ENCODE data around the gene AKTIP. TPM values are rescaled to one million over a fixed set of nuclear protein-coding genes. Genes with fewer than 3 reads are reported as not detected.

Gene AKTIP
- total RNA-seq, 1 donor from 2014 or later: 36.1 TPM

DNA sequence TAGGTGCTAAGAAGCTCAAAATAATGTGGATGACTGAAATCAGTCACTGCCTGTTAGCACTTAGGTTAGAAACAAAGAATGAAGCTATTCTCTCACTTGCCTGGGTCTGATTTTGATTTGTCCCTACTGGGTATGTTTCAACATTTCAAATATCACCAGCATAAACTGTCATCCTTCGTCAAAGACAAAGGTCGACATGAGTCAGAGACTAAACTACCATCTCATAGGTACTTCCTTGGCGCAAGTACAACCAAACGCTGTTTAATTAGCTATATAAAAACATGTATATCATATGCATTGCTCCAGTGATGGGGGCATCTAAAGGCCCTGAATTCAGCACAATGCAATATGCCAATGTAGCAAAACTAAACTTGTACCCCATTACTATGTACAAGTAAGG, 4.0 kb downstream of the AKTIP start:
- Mint-ChIP-seq H3K4me3 (ENCODE audit: unreplicated experiment) (no peak overlapping the region), H3K36me3 (ENCODE audit: low read depth) (peaks cover 24% of the 10 kb centered on the region), H3K27me3 (ENCODE audit: low read depth) (no peaks in the 10 kb centered on the region), H3K4me1 (ENCODE audit: low read depth) (peaks cover 22% of the 10 kb centered on the region), H3K9me3 (ENCODE audit: low read depth) (no peaks in the 10 kb centered on the region), H3K27ac (ENCODE audit: unreplicated experiment) (no peak overlapping the region)
- TF ChIP-seq, protein P1, sequence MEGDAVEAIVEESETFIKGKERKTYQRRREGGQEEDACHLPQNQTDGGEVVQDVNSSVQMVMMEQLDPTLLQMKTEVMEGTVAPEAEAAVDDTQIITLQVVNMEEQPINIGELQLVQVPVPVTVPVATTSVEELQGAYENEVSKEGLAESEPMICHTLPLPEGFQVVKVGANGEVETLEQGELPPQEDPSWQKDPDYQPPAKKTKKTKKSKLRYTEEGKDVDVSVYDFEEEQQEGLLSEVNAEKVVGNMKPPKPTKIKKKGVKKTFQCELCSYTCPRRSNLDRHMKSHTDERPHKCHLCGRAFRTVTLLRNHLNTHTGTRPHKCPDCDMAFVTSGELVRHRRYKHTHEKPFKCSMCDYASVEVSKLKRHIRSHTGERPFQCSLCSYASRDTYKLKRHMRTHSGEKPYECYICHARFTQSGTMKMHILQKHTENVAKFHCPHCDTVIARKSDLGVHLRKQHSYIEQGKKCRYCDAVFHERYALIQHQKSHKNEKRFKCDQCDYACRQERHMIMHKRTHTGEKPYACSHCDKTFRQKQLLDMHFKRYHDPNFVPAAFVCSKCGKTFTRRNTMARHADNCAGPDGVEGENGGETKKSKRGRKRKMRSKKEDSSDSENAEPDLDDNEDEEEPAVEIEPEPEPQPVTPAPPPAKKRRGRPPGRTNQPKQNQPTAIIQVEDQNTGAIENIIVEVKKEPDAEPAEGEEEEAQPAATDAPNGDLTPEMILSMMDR (IDR thresholded peaks at IDR 0.05): no peak
- no peak for DNase-seq (ENCODE audit: low spot score)

- no peak for DNase-seq (ENCODE audit: low spot score)
- H3K36me3 Mint-ChIP-seq (ENCODE audit: low read depth): peaks cover 26% of the 10 kb centered on the region
- TF ChIP-seq, protein P1 (IDR thresholded peaks at IDR 0.05): no peak
- H3K4me3 Mint-ChIP-seq (ENCODE audit: unreplicated experiment): no peak overlapping the region
- no peaks in the 10 kb centered on the region for H3K4me1 Mint-ChIP-seq (ENCODE audit: low read depth)
- H3K27ac Mint-ChIP-seq (ENCODE audit: unreplicated experiment): no peak overlapping the region
- no peaks in the 10 kb centered on the region for H3K9me3 Mint-ChIP-seq (ENCODE audit: low read depth)
- no peaks in the 10 kb centered on the region for H3K27me3 Mint-ChIP-seq (ENCODE audit: low read depth)
Measured at GRCh38 chr16:53495325-53495724, 7.7 kb downstream of the AKTIP start.

GRCh38 chr16:53494636-53495035, 8.4 kb downstream of the AKTIP start:
- Mint-ChIP-seq H3K36me3 (ENCODE audit: low read depth) (peaks cover 25% of the 10 kb centered on the region), H3K9me3 (ENCODE audit: low read depth) (no peaks in the 10 kb centered on the region)
- TF ChIP-seq, protein P1 (IDR thresholded peaks at IDR 0.05): no peak

GRCh38 chr16:53492503-53492902, 10.5 kb downstream of the AKTIP start:
- Mint-ChIP-seq H3K27me3 (ENCODE audit: low read depth) (no peaks in the 10 kb centered on the region), H3K36me3 (ENCODE audit: low read depth) (peaks cover 25% of the 10 kb centered on the region), H3K27ac (ENCODE audit: unreplicated experiment) (no peak overlapping the region), H3K4me3 (ENCODE audit: unreplicated experiment) (no peak overlapping the region), H3K4me1 (ENCODE audit: low read depth) (peaks cover 4% of the 10 kb centered on the region), H3K9me3 (ENCODE audit: low read depth) (no peaks in the 10 kb centered on the region)
- TF ChIP-seq, protein P1 (IDR thresholded peaks at IDR 0.05): no peak
- no peak for DNase-seq (ENCODE audit: low spot score)

More at GRCh38 chr16:53494636-53495035, 8.4 kb downstream of the AKTIP start:
- no peak for DNase-seq (ENCODE audit: low spot score)
- H3K4me3 Mint-ChIP-seq (ENCODE audit: unreplicated experiment): no peak overlapping the region
- H3K4me1 Mint-ChIP-seq (ENCODE audit: low read depth): peaks cover 4% of the 10 kb centered on the region
- H3K27ac Mint-ChIP-seq (ENCODE audit: unreplicated experiment): no peak overlapping the region
- H3K27me3 Mint-ChIP-seq (ENCODE audit: low read depth): no peaks in the 10 kb centered on the region

- DNase-seq (ENCODE audit: low spot score): no peak
- Mint-ChIP-seq H3K4me1 (ENCODE audit: low read depth) (peaks cover 4% of the 10 kb centered on the region), H3K9me3 (ENCODE audit: low read depth) (peaks cover 5% of the 10 kb centered on the region), H3K27me3 (ENCODE audit: low read depth) (no peaks in the 10 kb centered on the region), H3K36me3 (ENCODE audit: low read depth) (peaks cover 24% of the 10 kb centered on the region), H3K27ac (ENCODE audit: unreplicated experiment) (no peak overlapping the region), H3K4me3 (ENCODE audit: unreplicated experiment) (no peak overlapping the region)
- TF ChIP-seq, protein P1 (IDR thresholded peaks at IDR 0.05): no peak
Measured at GRCh38 chr16:53489755-53490154, 13.3 kb downstream of the AKTIP start.
